ENCODE results near the gene GAK.
"Not testable (repeated sequence)": the region's sequence is repeated elsewhere in the genome, so short reads cannot be mapped to it uniquely, and the experiment has no call there.

GAK gene

DNA sequence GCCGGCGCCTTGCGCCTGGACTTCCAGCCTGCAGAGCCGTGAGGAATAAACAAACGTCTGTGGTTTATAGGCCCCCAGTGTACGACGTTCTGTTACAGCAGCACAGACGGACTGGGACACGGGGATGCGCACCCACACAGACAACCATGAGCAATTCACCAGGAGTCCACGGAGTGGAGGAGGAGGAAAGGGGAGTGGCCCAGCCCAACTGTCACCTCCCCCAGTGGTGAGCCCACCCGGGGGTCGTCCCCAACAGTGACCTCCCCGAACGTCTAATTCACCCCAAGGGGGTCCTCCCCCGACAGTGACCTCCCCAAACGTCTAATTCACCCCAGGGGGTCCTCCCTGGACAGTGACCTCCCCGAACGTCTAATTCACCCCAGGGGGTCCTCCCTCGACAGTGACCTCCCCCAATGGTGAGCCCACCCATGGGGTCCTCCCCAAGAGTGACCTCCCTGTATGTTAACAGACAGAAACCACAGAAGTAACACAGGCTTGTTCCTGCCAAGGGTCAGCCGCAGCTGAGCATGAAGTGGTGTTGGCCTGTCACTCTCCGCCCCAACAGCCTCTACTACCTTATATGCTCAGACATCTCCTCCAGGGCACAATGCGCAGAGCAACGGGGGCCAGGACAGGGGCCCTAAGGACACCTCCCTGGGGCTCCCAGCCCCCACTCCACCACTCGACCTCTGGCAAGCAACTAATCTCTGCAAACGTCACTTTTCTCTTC is 6.2 kb downstream of the GAK start:
- DNase-seq = no peak

- DNase-seq = no peak
Measured at GRCh38 chr4:925171-925570, 6.9 kb downstream of the GAK start.

DNA sequence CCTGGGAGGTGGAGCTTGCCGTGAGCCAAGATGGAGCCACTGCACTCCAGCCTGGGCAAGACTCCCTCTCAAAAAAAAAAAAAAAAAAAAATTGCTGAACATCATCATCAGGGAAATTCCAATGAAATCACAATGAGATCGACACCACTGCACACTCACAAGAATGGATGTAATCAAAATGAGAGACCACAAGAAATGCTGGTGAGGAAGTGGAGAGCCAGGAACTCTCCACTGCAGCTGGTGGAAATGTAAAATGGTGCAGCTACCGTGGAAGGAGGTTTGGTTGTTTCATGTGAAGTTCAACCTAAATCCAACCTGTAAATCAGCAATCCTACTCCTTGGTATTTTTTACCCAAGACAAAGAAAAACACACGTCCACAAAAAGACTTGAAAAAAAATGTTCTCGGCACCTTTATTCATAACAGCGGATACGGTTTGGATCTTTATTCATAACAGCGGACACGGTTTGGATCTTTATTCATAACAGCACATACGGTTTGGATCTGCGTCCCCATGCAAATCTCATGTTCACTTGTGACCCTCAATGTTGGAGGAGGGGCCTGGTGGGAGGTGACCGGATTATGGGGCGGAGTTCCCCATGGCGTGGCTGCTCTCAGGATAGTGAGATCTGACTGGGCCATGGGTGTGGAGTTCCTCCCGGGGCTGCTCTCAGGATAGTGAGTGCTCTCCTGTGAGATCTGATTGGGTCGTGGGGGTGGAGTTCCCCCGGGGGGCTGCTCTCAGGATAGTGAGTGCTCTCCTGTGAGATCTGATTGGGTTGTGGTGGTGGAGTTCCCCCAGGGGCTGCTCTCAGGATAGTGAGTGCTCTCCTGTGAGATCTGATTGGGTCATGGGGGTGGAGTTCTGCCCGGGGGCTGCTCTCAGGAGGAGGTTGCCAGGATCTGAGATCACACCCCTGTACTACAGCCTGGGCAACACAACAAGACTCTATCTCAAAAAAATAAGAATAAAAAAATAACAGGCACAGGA is 7.7 kb downstream of the GAK start:
- DNase-seq = peak; percentile 52

- no peak for DNase-seq
Measured at GRCh38 chr4:921830-922331, 10.2 kb downstream of the GAK start.

- not testable (repeated sequence) for DNase-seq
Measured at GRCh38 chr4:919004-919680, 13.0 kb downstream of the GAK start.

GRCh38 chr4:918591-918990 is 13.5 kb downstream of the GAK start:
- not testable (repeated sequence) for DNase-seq

GRCh38 chr4:917992-918391 is 14.1 kb downstream of the GAK start:
- no peak for DNase-seq

GRCh38 chr4:917466-917865 is 14.7 kb downstream of the GAK start:
- DNase-seq = no peak

DNA sequence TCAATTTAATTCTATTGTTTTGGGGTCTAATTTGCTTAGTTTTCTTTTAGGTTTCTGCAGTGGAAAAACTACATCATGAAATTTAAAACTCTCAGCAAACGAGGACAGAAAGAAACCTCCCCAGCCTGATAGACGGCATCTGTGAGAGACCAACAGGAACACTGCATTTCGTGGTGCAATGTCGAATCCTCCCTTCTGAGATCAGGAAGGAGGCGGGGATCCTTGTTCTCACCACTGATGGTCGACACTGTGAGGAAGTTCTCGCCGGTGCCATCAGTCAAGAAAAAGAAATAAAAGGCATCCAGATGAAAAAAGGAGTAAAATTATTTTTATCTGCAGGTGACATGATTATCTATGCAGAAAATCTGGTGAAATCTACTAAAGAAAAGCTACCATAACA is 16.5 kb downstream of the GAK start:
- peak; percentile 17 for DNase-seq

GRCh38 chr4:915041-915474 is 17.1 kb downstream of the GAK start:
- DNase-seq = peak; percentile 15

DNA sequence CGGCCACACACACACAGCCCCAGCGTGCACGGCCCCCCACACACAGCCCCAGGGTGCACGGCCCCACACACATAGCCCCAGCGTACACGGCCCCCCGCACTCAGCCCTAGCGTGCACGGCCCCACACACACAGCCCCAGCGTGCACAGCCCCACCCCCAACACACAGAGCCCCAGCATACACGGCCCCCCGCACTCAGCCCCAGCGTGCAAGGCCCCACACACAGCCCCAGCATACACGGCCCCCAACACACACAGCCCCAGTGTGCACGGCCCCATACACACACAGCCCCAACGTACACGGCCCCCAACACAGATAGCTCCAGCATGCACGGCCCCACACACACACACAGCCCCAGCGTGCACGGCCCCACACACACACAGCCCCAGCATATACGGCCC is 17.6 kb downstream of the GAK start:
- peak; percentile 5 for DNase-seq

- DNase-seq = no peak
Measured at GRCh38 chr4:913280-913618, 18.9 kb downstream of the GAK start.

- DNase-seq = no peak
Measured at GRCh38 chr4:912548-913279, 19.4 kb downstream of the GAK start.

GRCh38 chr4:911871-912490 is 20.1 kb downstream of the GAK start:
- no peak for DNase-seq

DNA sequence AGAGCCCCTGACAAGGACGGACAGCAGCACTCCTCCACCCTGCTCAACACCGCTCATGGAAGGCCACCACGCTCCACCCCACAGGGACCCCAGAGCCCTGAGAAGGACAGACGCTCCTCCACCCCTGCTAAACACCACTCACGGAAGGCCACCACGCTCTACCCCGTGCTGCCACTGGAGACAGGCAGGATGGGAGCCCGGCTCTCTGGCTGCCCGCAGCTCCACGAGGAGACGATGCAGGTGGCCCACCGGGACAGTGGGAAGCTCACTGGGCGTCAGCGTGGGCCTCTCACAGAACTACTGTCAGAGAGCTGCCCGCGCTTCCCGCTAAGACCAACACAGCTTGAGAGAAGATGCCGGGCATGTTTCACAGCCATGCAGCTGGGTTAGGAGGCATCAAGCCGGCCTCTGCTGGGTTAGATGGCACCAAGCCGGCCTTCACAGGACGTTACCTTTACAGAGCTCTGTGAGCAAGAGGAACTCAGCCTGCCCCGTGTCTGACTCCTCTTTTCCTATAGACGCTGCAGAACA is 20.8 kb downstream of the GAK start:
- DNase-seq = no peak

GRCh38 chr4:910366-911091 is 21.6 kb downstream of the GAK start:
- DNase-seq = no peak

GRCh38 chr4:909821-910220 is 22.3 kb downstream of the GAK start:
- no peak for DNase-seq

GRCh38 chr4:909131-909571 is 23.0 kb downstream of the GAK start:
- DNase-seq = no peak

DNA sequence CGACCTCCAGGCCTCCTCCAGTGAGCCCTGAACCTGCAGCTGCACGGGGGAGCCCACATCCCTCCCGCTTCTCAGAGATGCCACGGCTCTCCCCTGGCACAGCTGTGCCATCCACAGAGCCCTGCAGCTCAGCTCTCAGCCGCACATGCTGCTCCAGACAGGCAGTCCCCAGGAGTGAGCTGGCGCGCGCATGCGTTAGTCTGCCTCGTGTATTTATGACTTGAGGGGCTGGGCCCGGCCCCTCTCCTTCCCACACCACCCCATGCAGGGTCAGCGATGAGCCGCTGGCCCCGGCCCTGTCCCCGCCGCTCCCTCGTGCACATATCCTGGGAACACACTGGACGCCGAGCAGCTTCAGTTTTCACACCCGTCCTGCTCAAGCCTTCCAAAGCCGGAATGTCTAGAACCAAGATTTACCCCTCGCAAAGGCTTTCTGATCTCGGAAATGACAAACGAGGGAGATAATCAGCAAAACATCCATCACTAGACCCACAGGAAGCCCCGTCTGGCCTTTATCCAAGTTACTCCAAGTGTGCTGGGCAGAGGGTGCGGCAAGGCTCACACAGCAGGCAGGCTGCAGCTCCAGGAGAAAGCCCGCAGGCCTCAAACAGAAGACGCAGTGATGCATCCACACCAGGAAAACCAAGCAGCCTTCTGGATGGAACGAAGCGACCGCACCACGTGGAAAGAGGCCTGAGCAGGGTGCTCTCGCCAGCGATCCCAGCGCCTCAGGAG is 24.3 kb downstream of the GAK start:
- DNase-seq = no peak

DNA sequence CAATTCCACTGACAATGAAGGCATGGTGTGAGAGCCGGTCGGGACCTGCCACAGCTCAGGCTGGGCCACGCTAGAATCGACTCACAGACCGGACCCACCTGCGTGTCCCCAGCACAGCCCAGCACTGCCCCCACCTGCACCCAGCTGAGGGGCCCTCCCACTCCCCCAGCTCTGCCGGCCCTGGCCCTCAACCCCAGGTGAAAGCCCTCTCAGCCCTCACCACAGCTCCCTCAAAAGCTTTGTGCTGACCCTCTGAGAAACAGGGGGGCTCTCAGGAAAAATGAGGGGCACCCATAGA is 25.1 kb downstream of the GAK start:
- DNase-seq = no peak
